ENCODE data around the gene ZDHHC14.

DNA sequence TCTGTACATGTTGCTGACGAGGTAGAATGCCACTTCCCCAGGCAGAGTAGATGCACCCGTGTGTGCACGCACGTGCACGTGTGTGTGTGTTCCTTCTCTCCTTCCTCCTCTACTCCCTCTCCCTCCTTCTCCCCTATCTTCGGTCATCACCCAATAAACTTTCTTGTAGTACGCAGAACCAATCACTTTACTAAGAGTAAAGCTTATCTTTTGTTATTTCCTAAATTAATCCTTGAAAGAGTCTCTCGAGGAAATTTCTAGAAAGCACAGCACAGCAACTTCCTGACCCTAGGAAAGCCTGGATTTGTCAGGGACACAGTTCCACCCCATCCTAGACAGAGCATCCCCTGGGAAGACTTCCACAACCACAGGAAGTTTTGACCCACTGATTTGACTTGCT is 166.1 kb downstream of the ZDHHC14 start:
- TF ChIP-seq, protein P1, sequence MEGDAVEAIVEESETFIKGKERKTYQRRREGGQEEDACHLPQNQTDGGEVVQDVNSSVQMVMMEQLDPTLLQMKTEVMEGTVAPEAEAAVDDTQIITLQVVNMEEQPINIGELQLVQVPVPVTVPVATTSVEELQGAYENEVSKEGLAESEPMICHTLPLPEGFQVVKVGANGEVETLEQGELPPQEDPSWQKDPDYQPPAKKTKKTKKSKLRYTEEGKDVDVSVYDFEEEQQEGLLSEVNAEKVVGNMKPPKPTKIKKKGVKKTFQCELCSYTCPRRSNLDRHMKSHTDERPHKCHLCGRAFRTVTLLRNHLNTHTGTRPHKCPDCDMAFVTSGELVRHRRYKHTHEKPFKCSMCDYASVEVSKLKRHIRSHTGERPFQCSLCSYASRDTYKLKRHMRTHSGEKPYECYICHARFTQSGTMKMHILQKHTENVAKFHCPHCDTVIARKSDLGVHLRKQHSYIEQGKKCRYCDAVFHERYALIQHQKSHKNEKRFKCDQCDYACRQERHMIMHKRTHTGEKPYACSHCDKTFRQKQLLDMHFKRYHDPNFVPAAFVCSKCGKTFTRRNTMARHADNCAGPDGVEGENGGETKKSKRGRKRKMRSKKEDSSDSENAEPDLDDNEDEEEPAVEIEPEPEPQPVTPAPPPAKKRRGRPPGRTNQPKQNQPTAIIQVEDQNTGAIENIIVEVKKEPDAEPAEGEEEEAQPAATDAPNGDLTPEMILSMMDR (IDR thresholded peaks at IDR 0.05; ENCODE audit: low read depth, low read length), result no peak
- no peak for TF ChIP-seq MAX (IDR thresholded peaks at IDR 0.05; ENCODE audit: low read depth, low read length)
- TF ChIP-seq POLR2A (IDR thresholded peaks at IDR 0.05; ENCODE audit: extremely low read depth, insufficient read length), result no peak
- TF ChIP-seq MYC (IDR thresholded peaks at IDR 0.05; ENCODE audit: low read depth, low read length), result no peak

Data from NB4 (cell line).